COLO668 (cell line): ENCODE measurements around the gene KCNJ5.

Experiments
- DNase-seq: peaks from one replicate; lab custom pipeline; 2025; ENCODE audit not compliant: unreplicated experiment; lab: John Stamatoyannopoulos, UW

The KCNJ5 gene

DNA sequence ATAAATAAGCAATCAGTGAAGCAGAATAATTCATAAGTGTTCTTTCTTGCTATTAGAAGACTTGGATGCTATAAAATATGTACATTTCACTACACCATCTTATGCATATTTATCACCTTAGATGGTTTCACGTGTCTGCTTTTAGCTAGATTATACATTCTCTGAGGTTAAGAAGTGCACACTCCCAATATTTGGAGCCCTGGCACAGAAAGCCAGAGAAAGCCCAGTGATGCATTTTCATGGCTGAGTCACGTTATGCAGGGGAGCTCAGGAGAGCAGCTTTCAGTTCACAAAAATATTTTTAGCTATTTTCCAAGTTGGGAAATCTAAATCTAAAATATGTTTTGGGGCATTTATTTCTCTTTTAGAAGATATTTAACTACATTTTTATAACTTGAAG is 56.6 kb downstream of the KCNJ5 start:
- DNase-seq = no peak

DNA sequence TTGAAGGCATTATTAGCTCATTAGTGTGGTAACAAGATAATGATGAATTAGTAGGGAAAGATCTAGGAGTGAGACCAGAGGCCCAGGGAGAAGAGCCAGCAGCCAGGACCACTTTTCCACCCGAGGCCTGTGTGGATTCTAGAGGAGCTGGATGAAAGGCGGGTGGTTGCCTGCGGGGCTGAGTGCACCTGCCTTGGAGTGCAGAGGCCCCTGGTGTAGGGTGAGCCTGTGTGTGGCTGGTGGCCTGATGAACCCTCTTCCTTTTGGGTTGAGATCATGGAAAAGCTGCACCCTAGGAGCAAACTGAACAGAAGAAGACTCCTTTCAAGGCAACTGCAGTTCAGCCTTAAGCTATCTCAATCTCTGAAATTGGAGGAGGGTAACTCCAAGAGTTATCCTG is 57.4 kb downstream of the KCNJ5 start:
- DNase-seq = no peak

DNA sequence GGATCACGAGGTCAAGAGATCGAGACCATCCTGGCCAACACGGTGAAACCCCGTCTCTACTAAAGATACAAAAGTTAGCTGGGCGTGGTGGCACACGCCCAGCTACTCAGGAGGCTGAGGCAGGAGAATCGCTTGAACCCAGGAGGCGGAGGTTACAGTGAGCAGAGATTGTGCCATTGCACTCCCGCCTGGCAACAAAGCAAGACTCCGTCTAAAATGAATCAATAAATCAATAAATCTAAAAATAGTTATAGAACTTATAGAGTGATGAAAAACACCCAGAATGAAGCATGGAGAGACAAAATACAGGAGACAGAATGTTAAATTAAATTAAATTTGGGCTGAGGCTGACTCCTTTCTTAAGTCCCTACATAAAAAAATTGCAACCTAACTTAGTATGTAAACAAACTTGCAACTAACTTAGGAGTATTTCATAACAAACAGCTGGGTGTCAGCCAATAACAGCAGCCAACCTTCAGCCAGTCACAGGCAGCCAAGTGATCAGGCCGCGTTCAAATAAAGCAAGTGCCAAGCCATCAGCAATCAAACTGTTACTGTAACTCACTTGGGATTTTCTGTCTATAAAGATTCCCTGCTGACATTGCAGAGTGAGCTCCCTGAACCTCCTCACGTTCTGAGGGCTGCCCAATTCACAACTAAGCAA is 58.8 kb downstream of the KCNJ5 start:
- no peak for DNase-seq

DNA sequence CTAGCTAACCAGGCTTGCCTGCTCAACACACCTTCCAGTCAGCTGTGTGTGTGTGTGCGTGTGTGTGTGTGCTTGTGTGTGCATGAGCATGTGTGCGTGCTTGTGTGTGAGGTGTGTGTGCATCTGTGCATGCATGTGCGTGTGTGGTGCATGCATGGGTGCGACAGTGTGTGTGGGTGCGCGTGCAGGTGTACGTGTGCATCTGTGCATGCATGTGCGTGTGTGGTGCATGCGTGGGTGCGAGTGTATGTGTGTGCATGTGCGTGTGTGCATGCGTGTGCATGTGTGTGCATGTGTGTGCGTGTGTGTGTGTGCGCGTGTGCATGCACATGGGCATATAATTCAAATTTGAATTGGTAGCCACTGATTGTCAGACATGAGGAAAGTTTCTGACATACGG is 62.0 kb downstream of the KCNJ5 start:
- DNase-seq = no peak

DNA sequence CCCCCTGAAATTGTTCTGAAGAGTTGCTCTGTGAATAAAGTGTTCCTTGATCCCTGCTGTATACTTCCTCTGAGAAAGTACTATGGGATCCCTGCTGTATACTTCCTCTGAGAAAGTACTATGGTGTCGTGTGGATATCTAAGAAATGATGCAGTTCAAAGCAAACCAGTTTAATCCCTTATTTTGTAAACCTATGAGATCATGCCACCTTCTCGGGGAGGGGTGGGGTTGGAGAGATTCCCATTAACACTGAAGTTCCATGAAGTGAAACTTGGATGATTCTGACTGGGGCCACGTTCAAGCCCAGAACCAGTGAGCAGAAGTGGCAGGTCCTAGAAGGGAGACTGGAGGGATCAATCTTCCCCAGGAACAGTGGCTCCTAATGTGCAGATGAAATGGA is 64.5 kb downstream of the KCNJ5 start:
- no peak for DNase-seq

DNA sequence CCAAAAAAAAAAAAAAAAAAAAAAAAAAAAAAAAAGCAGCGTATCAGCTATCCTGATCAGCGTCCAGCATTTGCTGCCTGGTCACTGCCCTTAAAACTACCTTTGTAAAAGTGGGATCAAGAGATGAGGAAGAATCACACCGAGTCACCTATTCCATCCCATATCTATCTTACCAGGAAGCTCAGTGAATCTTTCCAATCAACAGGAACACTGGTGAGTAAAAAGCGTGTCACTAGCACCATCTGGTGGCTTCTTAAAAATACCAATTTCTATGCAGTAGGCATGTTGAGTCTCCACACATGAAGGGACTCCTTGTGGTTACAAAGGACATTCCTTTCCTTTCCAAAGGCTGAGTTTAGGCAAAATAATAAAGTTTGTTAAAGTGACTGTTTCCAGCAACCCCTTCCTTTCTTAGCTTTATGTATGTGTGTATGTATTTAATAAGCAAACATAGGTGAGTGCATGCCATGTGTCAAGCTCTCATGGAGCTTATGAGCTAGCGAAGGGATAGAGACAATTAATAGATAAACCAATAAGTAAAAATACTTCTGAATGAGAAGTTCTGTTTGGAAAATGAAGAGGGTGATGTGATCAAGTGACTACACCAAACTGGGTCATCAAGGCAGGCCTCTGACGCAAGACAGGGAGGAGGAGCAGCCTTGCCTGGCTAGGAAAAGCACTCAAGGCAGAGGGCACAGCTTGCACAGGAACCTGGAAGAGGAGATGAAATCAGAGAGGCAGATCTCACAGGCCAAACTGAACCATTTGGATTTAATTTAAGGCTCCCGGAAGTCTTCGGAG is 65.4 kb downstream of the KCNJ5 start:
- DNase-seq = peak; percentile 38

DNA sequence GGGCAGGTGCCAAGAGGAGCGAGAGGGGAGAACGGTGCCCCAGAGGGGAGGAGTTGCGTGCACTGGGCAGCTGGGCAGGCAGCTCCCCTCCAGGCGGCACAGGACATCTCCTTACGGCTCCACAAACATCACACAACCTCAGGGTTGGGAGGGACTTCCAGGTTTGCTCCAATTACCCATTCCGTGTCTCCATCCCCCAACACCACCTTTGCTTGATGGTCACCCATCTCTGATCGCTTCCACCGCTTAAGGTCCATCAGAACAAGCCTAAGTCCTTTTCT is 66.0 kb downstream of the KCNJ5 start:
- no peak for DNase-seq

DNA sequence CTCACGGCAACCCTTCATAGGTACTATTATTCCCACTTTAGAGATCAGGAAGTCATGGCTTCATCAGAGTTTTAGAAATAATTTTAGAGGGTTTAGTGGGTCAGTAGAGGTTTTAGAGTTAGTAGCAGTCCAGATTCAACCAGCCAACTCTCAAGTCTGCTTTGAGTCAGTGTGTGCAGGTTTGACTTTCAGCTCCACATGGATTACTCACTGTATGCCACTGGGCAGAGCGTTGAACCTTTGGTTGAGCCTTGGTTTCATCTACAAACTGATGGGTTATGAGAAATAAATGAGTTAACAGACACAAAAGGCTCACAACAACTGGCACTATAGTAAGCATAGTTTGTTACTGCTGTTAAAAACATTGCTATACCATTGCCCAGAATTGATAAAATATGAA is 70.5 kb downstream of the KCNJ5 start:
- no peak for DNase-seq

DNA sequence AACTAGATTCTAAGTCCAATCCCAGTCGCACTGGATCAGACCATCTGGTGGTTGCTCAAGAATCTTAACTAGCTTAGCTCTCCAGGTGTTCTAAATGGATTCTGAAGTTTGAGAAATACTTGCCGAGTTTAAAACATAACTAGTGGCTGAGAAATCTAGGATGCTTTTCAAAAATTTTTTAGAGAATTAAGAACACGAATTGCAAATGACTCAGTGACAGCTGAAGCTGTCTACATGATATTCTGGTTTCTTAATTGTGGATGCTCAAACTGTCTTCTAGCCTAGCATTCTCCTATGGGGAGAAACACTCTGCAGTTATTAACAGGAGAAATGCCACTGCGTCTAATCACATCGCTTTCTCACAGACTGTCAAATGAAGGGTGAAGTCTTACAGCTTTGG is 71.7 kb downstream of the KCNJ5 start:
- no peak for DNase-seq

DNA sequence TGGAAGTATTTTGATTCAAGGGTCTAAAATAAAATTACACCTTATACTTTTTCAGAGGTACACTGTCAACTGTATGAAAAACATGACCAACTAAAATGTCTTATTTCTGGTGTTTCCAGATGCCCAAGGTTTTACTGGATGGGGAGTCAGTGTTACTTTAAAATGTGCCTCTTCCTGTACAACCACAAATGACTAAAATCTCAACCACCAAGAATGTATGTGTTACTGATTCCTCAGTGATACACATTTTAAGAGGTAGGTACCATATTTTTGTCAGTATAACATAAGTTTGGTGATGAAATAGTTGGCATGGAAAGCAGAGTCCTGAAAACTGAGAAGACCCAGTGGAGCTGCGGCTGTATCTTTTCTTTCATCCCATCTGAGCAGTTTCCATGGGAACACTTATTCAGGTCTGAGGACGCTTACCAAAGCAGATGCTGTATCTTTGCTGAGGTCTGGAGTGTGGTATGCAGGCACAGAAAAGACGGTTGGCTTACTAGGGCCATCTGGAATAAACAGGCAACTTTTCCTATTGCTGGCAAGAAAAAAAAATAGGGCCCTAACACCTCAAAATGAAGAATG is 72.7 kb downstream of the KCNJ5 start:
- no peak for DNase-seq

DNA sequence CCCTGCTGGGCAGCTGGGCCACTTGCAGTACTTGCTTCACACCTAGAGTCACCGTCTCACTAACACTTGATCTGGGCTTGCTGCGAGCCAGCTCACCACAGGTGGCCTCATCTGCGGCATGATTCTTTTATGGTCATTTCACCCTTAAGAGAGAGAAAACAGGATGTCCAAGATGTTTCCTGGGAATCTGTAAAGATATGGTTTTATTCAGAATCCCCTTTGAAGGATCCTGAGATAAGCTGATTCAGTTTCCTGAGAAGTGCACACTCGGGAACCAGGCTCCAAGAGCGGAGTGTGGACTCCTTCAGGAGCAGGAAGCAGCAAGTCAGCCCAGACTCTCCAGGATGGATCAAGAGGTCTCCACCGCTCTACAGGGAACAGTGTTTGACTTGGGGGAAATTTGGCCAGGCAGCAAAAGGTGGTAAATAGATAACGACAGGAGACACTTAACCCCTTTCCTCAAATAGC is 73.3 kb downstream of the KCNJ5 start:
- no peak for DNase-seq

DNA sequence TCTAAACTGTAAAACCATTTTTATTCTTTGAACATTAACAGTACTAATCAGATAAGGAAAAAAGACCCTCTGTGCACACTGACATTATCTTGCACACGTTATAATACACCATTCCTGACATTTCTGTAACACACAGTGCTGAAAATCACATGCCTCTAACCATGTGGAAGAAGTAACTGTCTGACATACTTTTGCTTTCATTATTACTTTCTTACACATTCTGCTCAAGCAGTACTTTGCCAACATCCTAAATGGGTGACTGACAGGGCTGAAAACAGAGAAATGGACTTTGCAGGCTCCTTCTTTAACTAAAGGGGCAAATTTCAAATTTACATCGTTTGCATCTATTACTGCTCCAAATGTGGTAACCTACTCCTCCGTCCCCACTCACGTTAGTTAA is 74.3 kb downstream of the KCNJ5 start:
- DNase-seq = no peak

DNA sequence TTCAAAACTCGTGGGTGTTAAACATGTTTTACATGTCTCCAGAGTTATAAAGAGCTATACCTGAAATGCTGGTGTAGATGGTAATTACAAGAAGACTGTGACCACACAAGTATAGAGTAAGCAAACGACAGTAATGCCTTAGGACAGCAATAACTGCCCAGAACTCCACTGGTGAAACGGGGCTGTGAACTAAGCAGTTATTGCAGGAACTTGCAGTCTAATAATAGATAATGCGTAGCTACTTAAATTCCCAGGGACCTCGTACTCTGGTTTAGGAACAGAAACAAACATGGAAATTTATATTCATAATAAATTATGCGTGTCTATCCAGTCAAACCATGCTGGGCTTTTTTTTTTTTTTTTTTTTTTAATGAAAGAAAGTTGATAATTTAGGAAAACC is 76.4 kb downstream of the KCNJ5 start:
- DNase-seq = no peak

DNA sequence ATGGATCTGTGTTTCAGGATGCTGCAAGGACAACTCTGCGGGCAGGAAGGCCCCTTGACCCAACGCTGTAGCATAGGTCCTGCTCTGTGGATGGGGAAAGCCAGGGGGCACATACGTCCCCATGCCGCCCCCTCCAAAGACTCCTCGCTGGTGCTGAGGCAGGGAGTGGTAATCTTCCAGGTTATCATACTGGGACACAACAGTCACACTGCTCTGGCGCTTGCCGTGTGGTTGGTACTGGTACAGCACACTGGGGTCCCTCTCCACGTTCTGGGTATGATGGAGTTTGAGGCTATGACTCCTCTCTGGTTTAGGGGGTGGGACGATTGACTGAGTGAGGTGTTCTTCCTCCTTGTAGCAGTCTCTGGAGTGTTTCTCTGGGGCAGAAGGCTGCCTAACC is 77.8 kb downstream of the KCNJ5 start:
- no peak for DNase-seq
